Endothelial cell (in vitro differentiated cells): ENCODE measurements around the gene DST. TPM values are rescaled to one million over a fixed set of nuclear protein-coding genes. Genes with fewer than 3 reads are reported as not detected.

Experiments used
- DNase-seq: peaks from one replicate; pipeline ENCODE4 v3.0.0; 2021; ENCODE audit warnings: low spot score
- H3K27ac Mint-ChIP-seq: one replicate; pipeline ENCODE4 v1.8.0; 2021; ENCODE audit warnings: mixed read lengths, inconsistent platforms; ENCODE audit not compliant: unreplicated experiment
- H3K27me3 Mint-ChIP-seq: one replicate; pipeline ENCODE4 v1.8.0; 2021; ENCODE audit warnings: mild to moderate bottlenecking, moderate library complexity, mixed read lengths, inconsistent platforms; ENCODE audit not compliant: unreplicated experiment
- H3K36me3 Mint-ChIP-seq: one replicate; pipeline ENCODE4 v1.8.0; 2021; ENCODE audit warnings: mild to moderate bottlenecking, low read depth, mixed read lengths, inconsistent platforms; ENCODE audit not compliant: unreplicated experiment
- H3K4me1 Mint-ChIP-seq: one replicate; pipeline ENCODE4 v1.8.0; 2021; ENCODE audit warnings: mild to moderate bottlenecking, mixed read lengths, inconsistent platforms; ENCODE audit not compliant: unreplicated experiment
- H3K4me3 Mint-ChIP-seq: one replicate; pipeline ENCODE4 v1.8.0; 2021; ENCODE audit warnings: mild to moderate bottlenecking, mixed read lengths, inconsistent platforms; ENCODE audit not compliant: unreplicated experiment
- H3K9me3 Mint-ChIP-seq: one replicate; pipeline ENCODE4 v1.8.0; 2021; ENCODE audit warnings: mixed read lengths, inconsistent platforms; ENCODE audit not compliant: unreplicated experiment
- CTCF ChIP-seq: fragments of 200-600 bp; sonication (generic); IDR thresholded peaks from one replicate; pipeline ENCODE4 v1.5.0; 2021; ENCODE audit warnings: antibody characterized with exemption; ENCODE audit not compliant: unreplicated experiment
- total RNA-seq: library from RNA; stranded (reverse); fragmentation: NEBNext Ultra II Directional; extraction: Animal tissue kit (Norgen Biotek cat#: 25700); gene quantifications from one replicate; pipeline ENCODE4 v1.2.1, GENCODE V29; 2021; ENCODE audit not compliant: unreplicated experiment

DST gene
- total RNA-seq, 1 donor from 2014 or later: 284 TPM

GRCh38 chr6:56647172-56647762 lies 4.6 kb upstream of the DST start:
- H3K36me3 Mint-ChIP-seq: peaks cover 18% of the 10 kb centered on the region
- H3K9me3 Mint-ChIP-seq: no peaks in the 10 kb centered on the region
- no peak overlapping the region for H3K4me3 Mint-ChIP-seq
- H3K27me3 Mint-ChIP-seq: peaks cover 1% of the 10 kb centered on the region
- peaks cover 19% of the 10 kb centered on the region for H3K4me1 Mint-ChIP-seq
- no peak for DNase-seq
- no peak overlapping the region for H3K27ac Mint-ChIP-seq
- no peak for TF ChIP-seq CTCF

- Mint-ChIP-seq H3K4me3 (no peak overlapping the region), H3K9me3 (no peaks in the 10 kb centered on the region), H3K36me3 (peaks cover 12% of the 10 kb centered on the region), H3K27me3 (no peaks in the 10 kb centered on the region), H3K4me1 (no peaks in the 10 kb centered on the region), H3K27ac (peak overlapping the region; percentile 38)
- no peak for TF ChIP-seq CTCF
- DNase-seq: no peak
Measured at GRCh38 chr6:56644366-56644765, 1.7 kb upstream of the DST start.

GRCh38 chr6:56643379-56644089 lies 845 bp upstream of the DST start:
- TF ChIP-seq CTCF: no peak
- Mint-ChIP-seq H3K27me3 (no peaks in the 10 kb centered on the region), H3K4me3 (no peak overlapping the region), H3K9me3 (no peaks in the 10 kb centered on the region), H3K36me3 (peaks cover 9% of the 10 kb centered on the region), H3K27ac (no peak overlapping the region), H3K4me1 (no peaks in the 10 kb centered on the region)
- no peak for DNase-seq

GRCh38 chr6:56640374-56640773 lies 2.3 kb downstream of the DST start:
- H3K4me1 Mint-ChIP-seq: no peaks in the 10 kb centered on the region
- no peak for DNase-seq
- no peaks in the 10 kb centered on the region for H3K27me3 Mint-ChIP-seq
- H3K36me3 Mint-ChIP-seq: peaks cover 12% of the 10 kb centered on the region
- TF ChIP-seq CTCF: no peak
- H3K27ac Mint-ChIP-seq: peak overlapping the region; percentile 26
- H3K9me3 Mint-ChIP-seq: no peaks in the 10 kb centered on the region
- no peak overlapping the region for H3K4me3 Mint-ChIP-seq

- Mint-ChIP-seq H3K36me3 (peaks cover 17% of the 10 kb centered on the region), H3K4me3 (no peak overlapping the region), H3K27ac (no peak overlapping the region), H3K4me1 (no peaks in the 10 kb centered on the region), H3K9me3 (no peaks in the 10 kb centered on the region), H3K27me3 (no peaks in the 10 kb centered on the region)
- no peak for DNase-seq
- TF ChIP-seq CTCF: no peak
Measured at GRCh38 chr6:56638760-56639159, 3.9 kb downstream of the DST start.
